GM12874 (cell line): ENCODE results near the gene OR4Q2.

Experiments used
- TF ChIP-seq, protein P1 (sequence below): IDR thresholded peaks from 2 replicates; pipeline ENCODE4 v1.5.1; 2011; ENCODE audit warnings: low read depth, mild to moderate bottlenecking, control low read depth, low read length, moderate library complexity; ENCODE audit not compliant: insufficient read depth

Gene OR4Q2

GRCh38 chr14:20001863-20002262, at the start of gene OR4Q2:
OR4Q2 (plus strand) TSS chr14:20002163.
- TF ChIP-seq, protein P1, sequence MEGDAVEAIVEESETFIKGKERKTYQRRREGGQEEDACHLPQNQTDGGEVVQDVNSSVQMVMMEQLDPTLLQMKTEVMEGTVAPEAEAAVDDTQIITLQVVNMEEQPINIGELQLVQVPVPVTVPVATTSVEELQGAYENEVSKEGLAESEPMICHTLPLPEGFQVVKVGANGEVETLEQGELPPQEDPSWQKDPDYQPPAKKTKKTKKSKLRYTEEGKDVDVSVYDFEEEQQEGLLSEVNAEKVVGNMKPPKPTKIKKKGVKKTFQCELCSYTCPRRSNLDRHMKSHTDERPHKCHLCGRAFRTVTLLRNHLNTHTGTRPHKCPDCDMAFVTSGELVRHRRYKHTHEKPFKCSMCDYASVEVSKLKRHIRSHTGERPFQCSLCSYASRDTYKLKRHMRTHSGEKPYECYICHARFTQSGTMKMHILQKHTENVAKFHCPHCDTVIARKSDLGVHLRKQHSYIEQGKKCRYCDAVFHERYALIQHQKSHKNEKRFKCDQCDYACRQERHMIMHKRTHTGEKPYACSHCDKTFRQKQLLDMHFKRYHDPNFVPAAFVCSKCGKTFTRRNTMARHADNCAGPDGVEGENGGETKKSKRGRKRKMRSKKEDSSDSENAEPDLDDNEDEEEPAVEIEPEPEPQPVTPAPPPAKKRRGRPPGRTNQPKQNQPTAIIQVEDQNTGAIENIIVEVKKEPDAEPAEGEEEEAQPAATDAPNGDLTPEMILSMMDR: no peak

DNA sequence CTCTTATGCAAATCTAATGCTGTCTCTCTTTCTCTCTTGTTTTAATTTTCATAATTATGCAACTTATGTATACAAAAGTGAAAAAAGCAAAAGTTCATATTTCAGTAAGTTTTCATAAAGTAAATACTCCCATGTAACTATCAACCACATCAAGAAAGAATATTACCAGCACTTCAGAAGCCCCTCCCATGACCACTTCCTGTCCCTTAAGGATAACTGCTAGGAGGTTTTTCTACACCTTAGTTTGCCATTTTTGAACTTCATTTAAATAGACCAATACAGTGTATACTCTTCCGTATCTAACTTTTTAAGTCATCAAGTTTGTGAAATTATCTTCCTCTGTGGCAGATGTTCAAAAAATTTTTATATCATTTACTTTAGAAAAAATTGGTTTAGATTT, 27.1 kb upstream of the OR4Q2 start:
- TF ChIP-seq, protein P1: no peak

GRCh38 chr14:19975291-19975690, 26.7 kb upstream of the OR4Q2 start, which contains the start of gene OR4K15:
OR4K15 (plus strand) TSS chr14:19975591; CDS start chr14:19975591, 0 bp downstream.
- TF ChIP-seq, protein P1: no peak

DNA sequence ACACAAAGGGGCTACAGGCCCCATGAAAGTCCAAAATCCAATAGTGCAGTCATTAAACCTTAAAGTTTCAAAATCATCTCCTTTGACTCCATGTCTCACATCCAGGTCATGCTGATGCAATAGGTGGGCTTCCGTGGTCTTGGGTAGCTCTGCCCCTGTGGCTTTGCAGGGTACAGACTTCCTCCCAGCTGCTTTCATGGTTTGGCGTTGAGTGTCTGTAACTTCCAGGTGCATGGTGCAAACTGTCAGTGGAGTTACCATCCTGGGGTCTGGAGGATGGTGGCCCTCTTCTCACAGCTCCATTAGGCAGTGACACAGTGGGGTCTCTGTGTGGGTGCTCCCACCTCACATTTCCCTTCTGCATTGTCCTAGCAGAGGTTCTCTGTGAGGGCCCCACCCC, 8.5 kb upstream of the OR4Q2 start:
- TF ChIP-seq, protein P1: no peak

GRCh38 chr14:20002319-20002718, 356 bp downstream of the OR4Q2 start:
- TF ChIP-seq, protein P1: no peak

DNA sequence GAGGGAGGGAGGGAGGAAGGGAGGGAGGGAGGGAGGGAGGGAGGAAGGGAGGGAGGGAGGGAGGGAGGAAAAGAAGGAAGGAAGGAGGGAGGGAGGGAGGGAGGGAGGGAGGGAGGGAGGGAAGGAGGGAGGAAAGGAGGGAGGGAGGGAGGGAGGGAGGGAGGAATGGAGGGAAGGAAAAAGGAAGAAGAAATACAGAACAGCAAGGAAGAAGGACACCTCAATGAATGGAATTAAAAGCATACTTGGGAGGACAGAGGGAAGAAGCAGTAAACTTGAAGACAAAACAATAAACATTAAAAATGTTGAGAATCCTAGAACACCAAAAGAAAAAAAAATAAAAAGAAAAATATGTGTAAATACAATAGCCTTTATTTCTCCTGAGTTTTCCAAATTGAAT, 6.2 kb downstream of the OR4Q2 start:
- TF ChIP-seq, protein P1: no peak

DNA sequence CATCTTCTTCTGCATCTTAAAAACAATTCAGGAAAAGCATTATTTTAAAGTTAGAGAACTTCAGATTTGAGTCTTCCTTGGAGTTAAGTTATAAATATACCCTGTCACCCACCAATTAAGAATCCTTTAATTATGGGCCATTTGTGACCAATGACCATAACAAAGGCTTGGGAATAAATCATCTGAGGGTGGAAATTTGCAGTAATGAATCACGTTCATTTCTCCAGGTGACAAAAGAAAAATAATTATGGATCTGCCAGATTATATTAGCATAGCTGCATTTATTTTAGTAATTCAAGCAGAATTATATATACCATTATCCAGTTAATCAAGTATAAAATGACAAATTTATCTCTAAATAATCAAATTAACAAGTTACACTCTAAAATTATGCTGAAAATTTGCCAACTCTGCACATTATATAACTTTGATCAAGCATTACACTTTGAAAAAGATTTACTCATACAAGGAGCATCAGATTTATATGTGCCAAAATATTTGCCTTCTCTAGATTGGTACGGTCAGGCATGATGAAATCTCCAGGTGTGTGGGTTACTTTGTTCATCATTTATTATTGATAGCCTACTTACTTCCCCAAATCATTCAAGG, 17.4 kb downstream of the OR4Q2 start, which contains the start of gene OR4K14:
Gene OR4K14, minus strand, starts transcription at position 51 of the 609 bp plus-strand sequence. CDS start 4,114 bp downstream, outside the sequence.
- TF ChIP-seq, protein P1: no peak
